Neural crest cell (in vitro differentiated cells): ENCODE results near the gene GNG7. TPM values are rescaled to one million over a fixed set of nuclear protein-coding genes. Genes with fewer than 3 reads are reported as not detected.

ENCODE experiments used
- DNase-seq: peaks from one replicate; pipeline ENCODE4 v3.0.0; 2021; ENCODE audit warnings: low read depth, mixed read lengths, low spot score
- H3K27ac Mint-ChIP-seq: one replicate; pipeline ENCODE4 v1.8.0; 2021; ENCODE audit warnings: mild to moderate bottlenecking, mixed read lengths; ENCODE audit not compliant: unreplicated experiment
- H3K27me3 Mint-ChIP-seq: 2 replicates; pipeline ENCODE4 v1.8.0; 2021; ENCODE audit warnings: low read depth, mild to moderate bottlenecking, mixed read lengths
- H3K36me3 Mint-ChIP-seq: 2 replicates; pipeline ENCODE4 v1.8.0; 2021; ENCODE audit warnings: low read depth, mild to moderate bottlenecking, mixed read lengths
- H3K4me1 Mint-ChIP-seq: 2 replicates; pipeline ENCODE4 v1.8.0; 2021; ENCODE audit warnings: mixed read lengths
- H3K4me3 Mint-ChIP-seq: one replicate; pipeline ENCODE4 v1.8.0; 2021; ENCODE audit warnings: mild to moderate bottlenecking, mixed read lengths
- H3K9me3 Mint-ChIP-seq: 2 replicates; pipeline ENCODE4 v1.8.0; 2021; ENCODE audit warnings: mixed read lengths
- CTCF ChIP-seq: fragments of 200-600 bp; sonication (generic); conservative IDR thresholded peaks from 2 replicates; pipeline ENCODE4 v1.5.0; 2021; ENCODE audit warnings: antibody characterized with exemption, mild to moderate bottlenecking
- total RNA-seq: library from RNA; stranded (reverse); gene quantifications from 2 replicates; pipeline ENCODE4 v1.2.1, GENCODE V29; 2021

The GNG7 gene
- total RNA-seq, 1 donor from 2014 or later, result 13.9 TPM

GRCh38 chr19:2602391-2603181 lies 99.9 kb downstream of the GNG7 start:
- H3K36me3 Mint-ChIP-seq, result no peaks in the 10 kb centered on the region
- peaks cover 23% of the 10 kb centered on the region for H3K4me1 Mint-ChIP-seq
- no peaks in the 10 kb centered on the region for H3K9me3 Mint-ChIP-seq
- peaks cover 23% of the 10 kb centered on the region for H3K27me3 Mint-ChIP-seq
- TF ChIP-seq CTCF, result no peak
- no peak overlapping the region for H3K4me3 Mint-ChIP-seq
- DNase-seq, result no peak
- peak overlapping the region; percentile 27 for H3K27ac Mint-ChIP-seq

- Mint-ChIP-seq H3K9me3 (no peaks in the 10 kb centered on the region), H3K27ac (no peak overlapping the region)
- TF ChIP-seq CTCF, result no peak
Observed at GRCh38 chr19:2600914-2601870, 101.3 kb downstream of the GNG7 start.

GRCh38 chr19:2594319-2594718 lies 108.2 kb downstream of the GNG7 start:
- no peak for DNase-seq
- H3K27me3 Mint-ChIP-seq, result peaks cover 14% of the 10 kb centered on the region
- peaks cover 10% of the 10 kb centered on the region for H3K4me1 Mint-ChIP-seq
- no peak overlapping the region for H3K4me3 Mint-ChIP-seq
- no peaks in the 10 kb centered on the region for H3K36me3 Mint-ChIP-seq
- TF ChIP-seq CTCF, result no peak
- H3K27ac Mint-ChIP-seq, result no peak overlapping the region
- H3K9me3 Mint-ChIP-seq, result peaks cover 4% of the 10 kb centered on the region

More at GRCh38 chr19:2600914-2601870, 101.3 kb downstream of the GNG7 start:
- DNase-seq, result no peak
- H3K27me3 Mint-ChIP-seq, result peaks cover 23% of the 10 kb centered on the region
- H3K4me3 Mint-ChIP-seq, result no peak overlapping the region
- H3K4me1 Mint-ChIP-seq, result peaks cover 23% of the 10 kb centered on the region
- H3K36me3 Mint-ChIP-seq, result no peaks in the 10 kb centered on the region

GRCh38 chr19:2592824-2593223 lies 109.7 kb downstream of the GNG7 start:
- Mint-ChIP-seq H3K9me3 (peaks cover 4% of the 10 kb centered on the region), H3K36me3 (no peaks in the 10 kb centered on the region), H3K27ac (no peak overlapping the region), H3K27me3 (peaks cover 18% of the 10 kb centered on the region), H3K4me1 (peaks cover 8% of the 10 kb centered on the region), H3K4me3 (no peak overlapping the region)
- no peak for DNase-seq
- no peak for TF ChIP-seq CTCF

GRCh38 chr19:2591537-2592291 lies 110.8 kb downstream of the GNG7 start:
- Mint-ChIP-seq H3K4me1 (peaks cover 14% of the 10 kb centered on the region), H3K27me3 (peaks cover 21% of the 10 kb centered on the region), H3K36me3 (no peaks in the 10 kb centered on the region), H3K27ac (no peak overlapping the region), H3K9me3 (peaks cover 4% of the 10 kb centered on the region), H3K4me3 (no peak overlapping the region)
- no peak for TF ChIP-seq CTCF
- DNase-seq, result no peak
